WERI-Rb-1 (cell line): ENCODE data around the gene TMEM132C.

Source experiments
- DNase-seq: peaks from one replicate; pipeline ENCODE4 v3.0.0-alpha.2; 2020
- H3K27ac ChIP-seq: fragments of 250-450 bp; sonication (Bioruptor Pico); 2 replicates; pipeline ENCODE4 v1.5.1; 2020; ENCODE audit warnings: mild to moderate bottlenecking, moderate library complexity
- H3K27me3 ChIP-seq: fragments of 250-450 bp; sonication (Bioruptor Pico); 2 replicates; pipeline ENCODE4 v1.5.1; 2021; ENCODE audit warnings: mild to moderate bottlenecking, low read depth, moderate library complexity; ENCODE audit not compliant: insufficient read depth, severe bottlenecking
- H3K36me3 ChIP-seq: fragments of 250-450 bp; sonication (Bioruptor Pico); 2 replicates; pipeline ENCODE4 v1.5.1; 2020; ENCODE audit warnings: mild to moderate bottlenecking, moderate library complexity
- H3K4me3 ChIP-seq: 2 replicates; pipeline ENCODE4 v1.5.1; 2011; ENCODE audit warnings: low read depth, mild to moderate bottlenecking, control low read depth, low read length
- H3K9me3 ChIP-seq: fragments of 250-450 bp; sonication (Bioruptor Pico); 2 replicates; pipeline ENCODE4 v1.5.1; 2021; ENCODE audit warnings: mild to moderate bottlenecking, moderate library complexity; ENCODE audit not compliant: severe bottlenecking
- TF ChIP-seq, protein P1 (sequence below): IDR thresholded peaks from 2 replicates; pipeline ENCODE4 v1.5.1; 2011; ENCODE audit warnings: low read depth, mild to moderate bottlenecking, control low read depth, inconsistent platforms, low read length

TMEM132C gene

GRCh38 chr12:128444598-128444997 lies 177.6 kb downstream of the TMEM132C start:
- H3K9me3 ChIP-seq = no peaks in the 10 kb centered on the region
- H3K27ac ChIP-seq = no peak overlapping the region
- H3K4me3 ChIP-seq = no peak overlapping the region
- DNase-seq = no peak
- H3K27me3 ChIP-seq = no peaks in the 10 kb centered on the region
- H3K36me3 ChIP-seq = no peaks in the 10 kb centered on the region
- TF ChIP-seq, protein P1, sequence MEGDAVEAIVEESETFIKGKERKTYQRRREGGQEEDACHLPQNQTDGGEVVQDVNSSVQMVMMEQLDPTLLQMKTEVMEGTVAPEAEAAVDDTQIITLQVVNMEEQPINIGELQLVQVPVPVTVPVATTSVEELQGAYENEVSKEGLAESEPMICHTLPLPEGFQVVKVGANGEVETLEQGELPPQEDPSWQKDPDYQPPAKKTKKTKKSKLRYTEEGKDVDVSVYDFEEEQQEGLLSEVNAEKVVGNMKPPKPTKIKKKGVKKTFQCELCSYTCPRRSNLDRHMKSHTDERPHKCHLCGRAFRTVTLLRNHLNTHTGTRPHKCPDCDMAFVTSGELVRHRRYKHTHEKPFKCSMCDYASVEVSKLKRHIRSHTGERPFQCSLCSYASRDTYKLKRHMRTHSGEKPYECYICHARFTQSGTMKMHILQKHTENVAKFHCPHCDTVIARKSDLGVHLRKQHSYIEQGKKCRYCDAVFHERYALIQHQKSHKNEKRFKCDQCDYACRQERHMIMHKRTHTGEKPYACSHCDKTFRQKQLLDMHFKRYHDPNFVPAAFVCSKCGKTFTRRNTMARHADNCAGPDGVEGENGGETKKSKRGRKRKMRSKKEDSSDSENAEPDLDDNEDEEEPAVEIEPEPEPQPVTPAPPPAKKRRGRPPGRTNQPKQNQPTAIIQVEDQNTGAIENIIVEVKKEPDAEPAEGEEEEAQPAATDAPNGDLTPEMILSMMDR = no peak

- no peaks in the 10 kb centered on the region for H3K9me3 ChIP-seq
- H3K27ac ChIP-seq = no peak overlapping the region
- TF ChIP-seq, protein P1 = no peak
- H3K27me3 ChIP-seq = no peaks in the 10 kb centered on the region
- DNase-seq = no peak
- H3K4me3 ChIP-seq = no peak overlapping the region
- no peaks in the 10 kb centered on the region for H3K36me3 ChIP-seq
Measured at GRCh38 chr12:128445415-128446127, 178.6 kb downstream of the TMEM132C start.

DNA sequence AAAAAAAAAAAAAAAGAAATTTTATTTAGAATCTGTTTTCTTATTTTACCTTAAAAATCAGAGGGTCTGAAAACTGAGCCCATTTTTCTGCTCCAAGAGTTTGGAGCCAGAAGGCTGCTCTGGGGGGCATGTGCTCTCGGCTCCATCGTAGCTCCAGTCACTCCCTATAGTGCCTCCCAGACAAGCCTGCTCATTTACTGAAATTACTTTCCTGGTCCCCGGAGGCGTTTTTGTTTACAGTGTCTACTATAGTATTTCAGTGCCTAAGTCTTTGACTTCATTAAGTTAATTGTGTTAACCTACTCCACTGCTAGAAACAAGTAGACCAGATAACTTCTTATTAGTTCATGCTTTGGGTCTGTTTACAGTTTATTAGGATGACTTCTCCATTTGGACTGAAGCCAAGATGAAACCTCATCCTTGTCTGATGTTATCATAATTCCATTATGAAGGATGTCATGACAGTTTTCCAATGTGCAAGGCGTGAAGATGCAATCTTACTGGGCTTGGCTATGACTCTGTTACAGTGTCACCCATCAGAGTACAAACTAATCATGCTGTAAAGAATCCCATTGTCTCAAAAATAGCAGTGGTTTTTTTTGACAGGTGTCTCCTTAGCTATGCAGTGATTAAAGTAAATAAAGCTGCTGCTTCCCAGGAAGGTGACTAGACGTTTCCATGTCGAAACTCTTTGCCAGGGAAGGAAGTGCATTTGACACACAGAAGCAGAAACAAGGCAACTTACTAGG lies 182.3 kb downstream of the TMEM132C start:
- no peaks in the 10 kb centered on the region for H3K9me3 ChIP-seq
- TF ChIP-seq, protein P1 = no peak
- H3K4me3 ChIP-seq = no peak overlapping the region
- no peak overlapping the region for H3K27ac ChIP-seq
- H3K36me3 ChIP-seq = no peaks in the 10 kb centered on the region
- DNase-seq = no peak
- no peaks in the 10 kb centered on the region for H3K27me3 ChIP-seq

DNA sequence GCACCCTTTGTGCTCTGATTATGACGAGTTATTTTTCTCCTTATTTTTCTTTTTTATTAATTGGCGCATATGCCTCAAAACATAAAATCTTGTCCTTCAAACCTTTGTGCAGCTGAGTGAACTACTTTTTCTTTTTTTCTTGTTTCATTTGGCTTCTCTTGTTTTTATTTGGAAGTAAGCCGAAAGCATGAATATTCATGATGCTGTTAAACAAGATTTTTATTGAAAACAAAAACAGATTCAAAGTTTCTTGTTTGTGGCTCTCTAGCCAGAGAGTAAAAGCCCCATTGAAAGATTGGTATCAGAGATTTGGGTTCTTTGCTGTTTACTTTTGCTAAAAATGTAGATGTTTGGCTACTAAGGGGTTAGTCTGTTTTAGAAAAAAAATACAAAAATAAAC lies 183.8 kb downstream of the TMEM132C start:
- TF ChIP-seq, protein P1 = no peak
- no peak overlapping the region for H3K27ac ChIP-seq
- H3K27me3 ChIP-seq = no peaks in the 10 kb centered on the region
- DNase-seq = no peak
- H3K4me3 ChIP-seq = no peak overlapping the region
- H3K36me3 ChIP-seq = no peaks in the 10 kb centered on the region
- no peaks in the 10 kb centered on the region for H3K9me3 ChIP-seq

GRCh38 chr12:128455851-128456250 lies 188.9 kb downstream of the TMEM132C start:
- TF ChIP-seq, protein P1 = no peak
- Histone ChIP-seq H3K36me3 (no peaks in the 10 kb centered on the region), H3K9me3 (no peaks in the 10 kb centered on the region), H3K4me3 (no peak overlapping the region), H3K27me3 (no peaks in the 10 kb centered on the region), H3K27ac (no peak overlapping the region)
- no peak for DNase-seq
